ENCODE data around the gene OS9. TPM values are rescaled to one million over a fixed set of nuclear protein-coding genes. Genes with fewer than 3 reads are reported as not detected.

The OS9 gene
- total RNA-seq, 4 donors from 2014 or later = 120 to 390 (median 277) TPM

GRCh38 chr12:57730336-57731067 lies 36.6 kb downstream of the OS9 start:
- no peak for TF ChIP-seq CTCF (IDR thresholded peaks at IDR 0.05; ENCODE audit: low read depth)

- no peak for TF ChIP-seq CTCF (IDR thresholded peaks at IDR 0.05; ENCODE audit: low read depth)
Measured at GRCh38 chr12:57731411-57732080, 37.6 kb downstream of the OS9 start.

- no peak for TF ChIP-seq CTCF (IDR thresholded peaks at IDR 0.05; ENCODE audit: low read depth)
Measured at GRCh38 chr12:57732270-57732669, 38.3 kb downstream of the OS9 start.

GRCh38 chr12:57732726-57733593 lies 39.0 kb downstream of the OS9 start:
- no peak for TF ChIP-seq CTCF (IDR thresholded peaks at IDR 0.05; ENCODE audit: low read depth)

GRCh38 chr12:57733928-57734327 lies 40.0 kb downstream of the OS9 start:
- TF ChIP-seq CTCF (IDR thresholded peaks at IDR 0.05; ENCODE audit: low read depth) = no peak

- no peak for TF ChIP-seq CTCF (IDR thresholded peaks at IDR 0.05; ENCODE audit: low read depth)
Measured at GRCh38 chr12:57734591-57734990, 40.7 kb downstream of the OS9 start.
